Type B pancreatic cell (in vitro differentiated cells): ENCODE measurements around the gene KRT33B. TPM values are rescaled to one million over a fixed set of nuclear protein-coding genes. Genes with fewer than 3 reads are reported as not detected.
A peak's percentile ranks its signal among the peaks of the same experiment; 100 is the strongest.

Source experiments
- DNase-seq: peaks from one replicate; pipeline ENCODE4 v3.0.0; 2021; ENCODE audit warnings: mixed read lengths; ENCODE audit not compliant: unreplicated experiment; ENCODE audit errors: extremely low spot score
- H3K27ac Mint-ChIP-seq: 2 replicates; pipeline ENCODE4 v1.8.0; 2021; ENCODE audit warnings: mild to moderate bottlenecking, mixed read lengths
- H3K27me3 Mint-ChIP-seq: 2 replicates; pipeline ENCODE4 v1.8.0; 2021; ENCODE audit warnings: mixed read lengths
- H3K36me3 Mint-ChIP-seq: 2 replicates; pipeline ENCODE4 v1.8.0; 2021; ENCODE audit warnings: mixed read lengths
- H3K4me1 Mint-ChIP-seq: one replicate; pipeline ENCODE4 v1.8.0; 2021; ENCODE audit warnings: mixed read lengths; ENCODE audit not compliant: unreplicated experiment
- H3K4me3 Mint-ChIP-seq: 2 replicates; pipeline ENCODE4 v1.8.0; 2021; ENCODE audit warnings: mild to moderate bottlenecking, mixed read lengths
- H3K9me3 Mint-ChIP-seq: 2 replicates; pipeline ENCODE4 v1.8.0; 2021; ENCODE audit warnings: mixed read lengths
- long read RNA-seq: library from polyadenylated mRNA; unstranded; transcript quantifications from one replicate; pipeline ENCODE4 v2.0.0, GENCODE V29; 2020
- total RNA-seq: library from RNA; stranded (reverse); gene quantifications from 2 replicates; pipeline ENCODE4 v1.2.1, GENCODE V29; 2021; ENCODE audit warnings: low replicate concordance
- TF ChIP-seq, protein P1 (sequence below): fragments of 200-600 bp; sonication (generic); conservative IDR thresholded peaks from 2 replicates; pipeline ENCODE4 v1.5.0; 2021; ENCODE audit warnings: antibody characterized with exemption, mild to moderate bottlenecking

The KRT33B gene
- not detected in 2 replicates for total RNA-seq
- long read RNA-seq = 0 reads

DNA sequence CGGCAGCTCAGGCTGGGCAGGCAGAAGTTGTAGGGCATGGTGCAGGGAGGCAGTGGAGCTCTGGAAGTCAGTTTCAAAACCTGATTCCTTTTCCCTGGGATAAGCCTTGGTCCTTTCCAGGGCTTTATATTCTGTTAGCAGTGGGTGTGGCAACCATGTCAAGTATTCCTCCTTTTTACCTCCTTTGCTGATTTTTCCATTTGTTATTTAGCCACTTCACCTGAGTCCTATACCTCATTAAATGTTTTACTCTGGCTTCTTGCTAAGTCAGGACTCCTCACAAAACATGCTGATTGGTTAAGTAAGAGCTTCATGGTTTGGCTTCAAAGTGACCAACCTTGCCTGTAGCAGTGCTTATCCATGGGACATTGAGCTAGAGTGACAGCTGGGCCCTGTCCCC, at the start of gene KRT33B:
TSS of gene KRT33B (minus strand) at position 101 of the 400 bp plus-strand sequence. CDS start at position 38, 63 bp downstream.
- DNase-seq = no peak
- no peak within 1 kb of the TSS for H3K27ac Mint-ChIP-seq
- no peaks in the 10 kb centered on the region for H3K9me3 Mint-ChIP-seq
- H3K36me3 Mint-ChIP-seq = no peaks in the 10 kb centered on the region
- H3K4me3 Mint-ChIP-seq = no peak within 1 kb of the TSS
- peaks cover 3% of the 10 kb centered on the region for H3K27me3 Mint-ChIP-seq
- TF ChIP-seq, protein P1, sequence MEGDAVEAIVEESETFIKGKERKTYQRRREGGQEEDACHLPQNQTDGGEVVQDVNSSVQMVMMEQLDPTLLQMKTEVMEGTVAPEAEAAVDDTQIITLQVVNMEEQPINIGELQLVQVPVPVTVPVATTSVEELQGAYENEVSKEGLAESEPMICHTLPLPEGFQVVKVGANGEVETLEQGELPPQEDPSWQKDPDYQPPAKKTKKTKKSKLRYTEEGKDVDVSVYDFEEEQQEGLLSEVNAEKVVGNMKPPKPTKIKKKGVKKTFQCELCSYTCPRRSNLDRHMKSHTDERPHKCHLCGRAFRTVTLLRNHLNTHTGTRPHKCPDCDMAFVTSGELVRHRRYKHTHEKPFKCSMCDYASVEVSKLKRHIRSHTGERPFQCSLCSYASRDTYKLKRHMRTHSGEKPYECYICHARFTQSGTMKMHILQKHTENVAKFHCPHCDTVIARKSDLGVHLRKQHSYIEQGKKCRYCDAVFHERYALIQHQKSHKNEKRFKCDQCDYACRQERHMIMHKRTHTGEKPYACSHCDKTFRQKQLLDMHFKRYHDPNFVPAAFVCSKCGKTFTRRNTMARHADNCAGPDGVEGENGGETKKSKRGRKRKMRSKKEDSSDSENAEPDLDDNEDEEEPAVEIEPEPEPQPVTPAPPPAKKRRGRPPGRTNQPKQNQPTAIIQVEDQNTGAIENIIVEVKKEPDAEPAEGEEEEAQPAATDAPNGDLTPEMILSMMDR = no peak
- no peaks in the 10 kb centered on the region for H3K4me1 Mint-ChIP-seq

DNA sequence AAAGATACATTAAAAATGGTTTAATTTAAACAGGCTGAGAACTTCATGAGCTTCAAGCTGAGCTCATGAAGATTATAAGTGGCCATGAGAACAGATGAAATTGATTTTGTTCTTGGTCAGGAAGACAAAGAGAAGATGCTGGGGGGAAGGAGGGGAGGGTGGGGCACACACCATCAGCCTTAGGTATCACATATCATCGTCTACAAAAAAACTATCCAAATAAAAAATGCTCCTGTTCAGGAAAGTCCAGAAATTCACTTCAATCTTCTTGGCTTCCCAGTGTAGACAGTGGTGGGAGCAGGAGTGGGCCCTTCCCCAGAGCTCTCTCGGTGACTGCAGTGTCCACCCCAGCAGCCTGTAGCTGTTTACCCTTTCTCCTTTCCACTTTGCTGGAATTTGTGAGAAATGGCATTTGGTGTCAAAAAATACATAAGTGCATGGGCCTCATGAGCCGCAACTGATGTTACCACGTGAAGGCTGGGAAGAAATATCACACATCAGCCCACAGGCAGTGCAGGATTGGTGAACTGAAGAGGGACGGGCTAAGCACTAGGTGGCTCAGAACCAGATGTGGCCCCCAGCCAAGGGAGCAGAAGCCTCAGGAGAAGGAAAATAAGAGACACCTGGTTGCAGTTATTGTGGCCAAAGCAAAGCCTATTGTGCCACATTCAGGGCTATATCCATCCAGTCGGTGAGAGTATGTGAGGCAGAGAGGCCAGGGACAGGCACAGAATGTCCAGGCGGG, 48.7 kb upstream of the KRT33B start:
- Mint-ChIP-seq H3K4me1 (peaks cover 29% of the 10 kb centered on the region), H3K36me3 (peaks cover 1% of the 10 kb centered on the region), H3K27me3 (no peaks in the 10 kb centered on the region), H3K9me3 (no peaks in the 10 kb centered on the region), H3K4me3 (peak overlapping the region; percentile 46), H3K27ac (peak overlapping the region; percentile 89)
- TF ChIP-seq, protein P1 = no peak
- no peak for DNase-seq

DNA sequence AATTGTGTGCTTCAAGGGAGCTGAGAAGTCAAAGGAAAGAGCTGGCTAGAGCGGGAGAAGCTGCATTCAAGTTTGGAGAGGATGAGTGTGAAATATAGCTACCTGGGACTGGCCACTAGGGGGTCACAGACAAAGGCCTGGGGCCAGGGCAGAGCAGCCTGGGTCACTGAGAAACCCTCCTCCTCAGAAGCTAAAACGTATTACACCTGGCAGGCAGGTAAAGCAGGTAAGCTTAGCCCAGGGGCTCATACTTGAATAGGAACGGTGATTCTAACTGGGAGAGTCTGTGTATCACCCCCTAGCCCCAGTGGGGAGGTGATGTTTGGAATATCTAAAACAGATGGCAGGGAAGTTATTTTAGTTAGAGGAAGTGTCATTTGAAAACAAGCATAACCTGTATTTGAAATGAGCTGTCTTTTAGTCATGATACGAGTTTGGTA, 48.0 kb upstream of the KRT33B start:
- peaks cover 34% of the 10 kb centered on the region for H3K4me1 Mint-ChIP-seq
- no peaks in the 10 kb centered on the region for H3K9me3 Mint-ChIP-seq
- no peaks in the 10 kb centered on the region for H3K27me3 Mint-ChIP-seq
- peak overlapping the region; percentile 46 for H3K4me3 Mint-ChIP-seq
- H3K27ac Mint-ChIP-seq = peak overlapping the region; percentile 89
- DNase-seq = no peak
- TF ChIP-seq, protein P1 = peak; percentile 67
- no peaks in the 10 kb centered on the region for H3K36me3 Mint-ChIP-seq

DNA sequence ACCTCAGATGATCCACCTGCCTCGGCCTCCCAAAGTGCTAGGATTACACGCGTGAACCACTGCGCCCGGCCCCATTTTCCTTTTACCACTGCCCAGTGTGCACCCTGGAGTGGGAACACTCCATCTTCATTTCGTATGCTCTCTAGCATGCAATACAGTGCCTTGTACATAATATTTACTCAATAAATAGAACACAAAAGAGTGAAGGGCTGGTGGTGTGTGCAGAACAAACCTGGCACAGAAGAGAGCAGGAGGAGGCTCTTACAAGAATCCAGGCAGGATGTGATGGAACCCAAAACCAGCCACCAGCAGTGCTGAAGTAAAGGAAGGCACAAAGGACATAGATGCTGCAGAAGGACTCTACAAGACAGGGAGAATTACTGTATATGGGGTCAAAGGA, 47.5 kb upstream of the KRT33B start:
- Mint-ChIP-seq H3K36me3 (no peaks in the 10 kb centered on the region), H3K4me3 (no peak overlapping the region), H3K27me3 (no peaks in the 10 kb centered on the region), H3K9me3 (no peaks in the 10 kb centered on the region), H3K27ac (peak overlapping the region; percentile 89), H3K4me1 (peaks cover 34% of the 10 kb centered on the region)
- TF ChIP-seq, protein P1 = no peak
- DNase-seq = no peak

DNA sequence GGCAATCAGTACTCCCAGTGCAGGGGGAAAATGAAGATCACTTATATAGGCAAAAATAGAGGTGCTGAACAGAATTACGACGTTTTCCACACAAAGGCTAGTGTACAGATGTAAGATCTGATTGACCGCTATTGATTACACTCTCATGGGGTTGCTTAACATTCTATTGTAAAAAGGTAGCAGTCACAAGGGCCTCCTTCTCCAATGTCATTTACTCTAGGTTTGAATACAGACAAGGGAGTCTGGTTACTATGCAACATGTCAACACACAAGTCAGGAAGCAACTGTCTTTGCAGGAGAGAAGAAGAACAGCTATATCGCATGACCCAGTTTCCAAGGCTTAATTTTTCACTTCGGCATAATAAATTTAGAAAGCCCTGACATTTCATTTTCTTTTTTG, 46.9 kb upstream of the KRT33B start:
- TF ChIP-seq, protein P1 = no peak
- no peaks in the 10 kb centered on the region for H3K9me3 Mint-ChIP-seq
- peaks cover 34% of the 10 kb centered on the region for H3K4me1 Mint-ChIP-seq
- H3K4me3 Mint-ChIP-seq = peak overlapping the region; percentile 40
- peak overlapping the region; percentile 89 for H3K27ac Mint-ChIP-seq
- H3K27me3 Mint-ChIP-seq = no peaks in the 10 kb centered on the region
- DNase-seq = no peak
- no peaks in the 10 kb centered on the region for H3K36me3 Mint-ChIP-seq
